RKO (cell line): ENCODE data around the gene MTFR2.
A peak's percentile ranks its signal among the peaks of the same experiment; 100 is the strongest.

Experiments
- DNase-seq: peaks from one replicate; pipeline ENCODE4 v3.0.0-alpha.2; 2016; ENCODE audit warnings: low spot score

MTFR2 gene

GRCh38 chr6:136249811-136250685 is at the start of gene MTFR2:
Gene MTFR2, minus strand, starts transcription at chr6:136250311. Its CDS starts 1,212 bp downstream, at chr6:136249099.
- DNase-seq, result peak; percentile 100

GRCh38 chr6:136294621-136295020 is 44.5 kb upstream of the MTFR2 start:
- DNase-seq, result no peak

- DNase-seq, result peak; percentile 86
Measured at GRCh38 chr6:136290410-136291010, 40.4 kb upstream of the MTFR2 start.

GRCh38 chr6:136289579-136290409 is 39.7 kb upstream of the MTFR2 start, which contains the start of gene BCLAF1:
Gene BCLAF1, minus strand, starts transcription at chr6:136289846. Its CDS starts 9,980 bp downstream, at chr6:136279866.
- peak; percentile 99 for DNase-seq

- peak; percentile 90 for DNase-seq
Measured at GRCh38 chr6:136289327-136289578, 39.1 kb upstream of the MTFR2 start.

GRCh38 chr6:136288566-136289326 is 38.6 kb upstream of the MTFR2 start:
- DNase-seq, result peak; percentile 98

- DNase-seq, result peak; percentile 66
Measured at GRCh38 chr6:136284909-136285308, 34.8 kb upstream of the MTFR2 start.

- no peak for DNase-seq
Measured at GRCh38 chr6:136282906-136283305, 32.8 kb upstream of the MTFR2 start.

GRCh38 chr6:136280032-136280609 is 30.0 kb upstream of the MTFR2 start:
- DNase-seq, result no peak

- DNase-seq, result no peak
Measured at GRCh38 chr6:136274062-136274461, 24.0 kb upstream of the MTFR2 start.

GRCh38 chr6:136265101-136265500 is 15.0 kb upstream of the MTFR2 start:
- no peak for DNase-seq

GRCh38 chr6:136262940-136263339 is 12.8 kb upstream of the MTFR2 start:
- DNase-seq, result no peak

GRCh38 chr6:136254851-136255466 is 4.8 kb upstream of the MTFR2 start:
- DNase-seq, result no peak

GRCh38 chr6:136253734-136254133 is 3.6 kb upstream of the MTFR2 start:
- DNase-seq, result no peak

GRCh38 chr6:136252441-136252840 is 2.3 kb upstream of the MTFR2 start:
- no peak for DNase-seq

- no peak for DNase-seq
Measured at GRCh38 chr6:136251394-136251793, 1.3 kb upstream of the MTFR2 start.

- DNase-seq, result no peak
Measured at GRCh38 chr6:136250686-136251008, 536 bp upstream of the MTFR2 start.

GRCh38 chr6:136249336-136249735 is 775 bp downstream of the MTFR2 start:
- peak; percentile 51 for DNase-seq

- no peak for DNase-seq
Measured at GRCh38 chr6:136244061-136244616, 6.0 kb downstream of the MTFR2 start.

GRCh38 chr6:136236466-136237293 is 13.4 kb downstream of the MTFR2 start:
- DNase-seq, result no peak
